AG04449 (cell line): ENCODE results near the gene GNLY.
"Not testable (repeated sequence)": the region's sequence is repeated elsewhere in the genome, so short reads cannot be mapped to it uniquely, and the experiment has no call there.

Experiments
- CTCF ChIA-PET: fragments of 350-600 bp; formaldehyde crosslinking; extraction: SDS; loops from one replicate; lab custom pipeline; 2021; ENCODE audit warnings: antibody characterized with exemption; lab: Yijun Ruan, JAX
- POLR2A ChIA-PET: fragments of 400-600, 350-600 bp; formaldehyde crosslinking; extraction: SDS; loops from one replicate; lab custom pipeline; 2020; ENCODE audit warnings: antibody characterized with exemption, inconsistent platforms; lab: Yijun Ruan, JAX
- DNase-seq: peaks from one replicate; pipeline ENCODE4 v3.0.0-alpha.2; 2010; ENCODE audit warnings: low read depth, low spot score
- H3K4me3 ChIP-seq: 2 replicates; pipeline ENCODE4 v1.5.1; 2011; ENCODE audit warnings: low read depth, mild to moderate bottlenecking, control low read depth, low read length
- TF ChIP-seq, protein P1 (sequence below): IDR thresholded peaks from one replicate; pipeline ENCODE4 v1.5.1; 2011; ENCODE audit warnings: mild to moderate bottlenecking, moderate library complexity, low read length, control low read depth, inconsistent platforms; ENCODE audit not compliant: insufficient read depth; ENCODE audit errors: missing control alignments

GNLY gene

GRCh38 chr2:85711578-85712060 lies 17.5 kb downstream of the GNLY start:
- H3K4me3 ChIP-seq: no peak overlapping the region
- DNase-seq: no peak
- ChIA-PET POLR2A (no interaction called here), CTCF (interaction anchor here (1.1 to 25.5 kb wide), 6 partner anchors 9 to 103 kb away, joined by 3 to 915 read pairs (median 106); no protein-coding TSS in a partner anchor)
- TF ChIP-seq, protein P1, sequence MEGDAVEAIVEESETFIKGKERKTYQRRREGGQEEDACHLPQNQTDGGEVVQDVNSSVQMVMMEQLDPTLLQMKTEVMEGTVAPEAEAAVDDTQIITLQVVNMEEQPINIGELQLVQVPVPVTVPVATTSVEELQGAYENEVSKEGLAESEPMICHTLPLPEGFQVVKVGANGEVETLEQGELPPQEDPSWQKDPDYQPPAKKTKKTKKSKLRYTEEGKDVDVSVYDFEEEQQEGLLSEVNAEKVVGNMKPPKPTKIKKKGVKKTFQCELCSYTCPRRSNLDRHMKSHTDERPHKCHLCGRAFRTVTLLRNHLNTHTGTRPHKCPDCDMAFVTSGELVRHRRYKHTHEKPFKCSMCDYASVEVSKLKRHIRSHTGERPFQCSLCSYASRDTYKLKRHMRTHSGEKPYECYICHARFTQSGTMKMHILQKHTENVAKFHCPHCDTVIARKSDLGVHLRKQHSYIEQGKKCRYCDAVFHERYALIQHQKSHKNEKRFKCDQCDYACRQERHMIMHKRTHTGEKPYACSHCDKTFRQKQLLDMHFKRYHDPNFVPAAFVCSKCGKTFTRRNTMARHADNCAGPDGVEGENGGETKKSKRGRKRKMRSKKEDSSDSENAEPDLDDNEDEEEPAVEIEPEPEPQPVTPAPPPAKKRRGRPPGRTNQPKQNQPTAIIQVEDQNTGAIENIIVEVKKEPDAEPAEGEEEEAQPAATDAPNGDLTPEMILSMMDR: no peak

GRCh38 chr2:85712336-85712735 lies 18.2 kb downstream of the GNLY start:
- no peak for DNase-seq
- TF ChIP-seq, protein P1: no peak
- ChIA-PET POLR2A (no interaction called here), CTCF (interaction anchor here (0.8 to 25.5 kb wide), 8 partner anchors 8 to 102 kb away, joined by 3 to 915 read pairs (median 4); no protein-coding TSS in a partner anchor)
- H3K4me3 ChIP-seq: no peak overlapping the region

- DNase-seq: no peak
- TF ChIP-seq, protein P1: no peak
- ChIA-PET POLR2A (no interaction called here), CTCF (interaction anchor here (0.8 to 25.5 kb wide), 8 partner anchors 5 to 101 kb away, joined by 3 to 915 read pairs (median 106); no protein-coding TSS in a partner anchor)
- H3K4me3 ChIP-seq: no peak overlapping the region
Measured at GRCh38 chr2:85712849-85713612, 18.9 kb downstream of the GNLY start.

DNA sequence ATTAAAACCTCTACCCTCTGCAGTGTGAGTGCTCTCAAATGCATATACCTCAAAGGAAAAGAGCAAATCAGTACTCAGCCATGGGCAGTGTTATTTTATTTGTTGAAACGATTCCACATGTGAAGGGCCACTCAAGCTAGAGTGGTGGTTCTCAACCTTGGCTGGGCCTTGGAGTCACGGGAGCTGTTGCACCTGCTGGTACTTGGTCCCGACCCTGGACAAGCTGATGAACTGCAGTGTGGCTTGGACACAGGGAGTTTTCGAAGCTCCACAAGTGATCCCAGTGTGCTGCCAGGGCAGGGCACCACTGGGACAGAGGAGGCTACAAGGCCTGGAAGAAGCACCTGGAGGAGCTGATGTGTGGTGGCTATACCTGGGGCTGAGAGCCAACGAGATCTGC lies 19.7 kb downstream of the GNLY start:
- POLR2A ChIA-PET: no interaction called here
- DNase-seq: no peak
- H3K4me3 ChIP-seq: no peak overlapping the region
- TF ChIP-seq, protein P1: no peak
- CTCF ChIA-PET: interaction anchor here (1.8 to 25.5 kb wide), 4 partner anchors 6 to 114 kb away, joined by 6 to 915 read pairs (median 221); no protein-coding TSS in a partner anchor

- POLR2A ChIA-PET, DNase-seq, H3K4me3 ChIP-seq: not testable (repeated sequence)
- CTCF ChIA-PET: interaction anchor here (0.8 to 25.5 kb wide), 7 partner anchors 6 to 113 kb away, joined by 3 to 915 read pairs (median 8); no protein-coding TSS in a partner anchor
Measured at GRCh38 chr2:85714421-85714820, 20.3 kb downstream of the GNLY start.

DNA sequence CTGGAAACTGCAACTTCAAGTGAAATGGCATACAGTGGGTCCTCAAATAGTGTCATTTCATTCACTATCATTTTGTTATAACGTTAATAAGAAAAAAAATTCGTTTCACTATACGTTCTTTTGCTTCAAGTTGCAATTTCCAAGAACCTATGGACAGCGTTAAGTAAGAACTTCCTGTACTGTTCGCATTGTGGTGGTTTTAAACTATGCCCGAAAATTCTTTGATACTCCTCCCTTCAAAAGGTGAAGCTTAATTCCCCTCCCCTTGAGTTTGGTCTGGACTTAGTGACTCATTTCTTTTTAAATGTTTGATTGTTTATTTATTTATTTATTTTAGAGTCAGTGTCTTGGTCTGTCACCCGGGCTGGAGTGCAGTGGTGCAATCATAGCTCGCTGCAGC lies 20.7 kb downstream of the GNLY start:
- no peak for DNase-seq
- H3K4me3 ChIP-seq: no peak overlapping the region
- POLR2A ChIA-PET: no interaction called here
- CTCF ChIA-PET: interaction anchor here (0.8 to 25.5 kb wide), 7 partner anchors 7 to 113 kb away, joined by 3 to 915 read pairs (median 6); no protein-coding TSS in a partner anchor
- TF ChIP-seq, protein P1: no peak
